OCI-LY1 (cell line): ENCODE data around the gene NETO2.

Source experiments
- EZH2 ChIP-seq: fragments of 200-600 bp; sonication (generic), shearing (Covaris generic); IDR thresholded peaks from 2 replicates; pipeline ENCODE4 v1.8.0; 2017; ENCODE audit warnings: borderline replicate concordance, mixed run types, mild to moderate bottlenecking, antibody characterized with exemption, low read length, moderate library complexity, mixed read lengths
- TF ChIP-seq, protein P1 (sequence below): fragments of 200-600 bp; sonication (generic), shearing (Covaris generic); IDR thresholded peaks from 2 replicates; pipeline ENCODE4 v1.5.1; 2017; ENCODE audit warnings: mild to moderate bottlenecking, antibody characterized with exemption, low read length, moderate library complexity, mixed read lengths

DNA sequence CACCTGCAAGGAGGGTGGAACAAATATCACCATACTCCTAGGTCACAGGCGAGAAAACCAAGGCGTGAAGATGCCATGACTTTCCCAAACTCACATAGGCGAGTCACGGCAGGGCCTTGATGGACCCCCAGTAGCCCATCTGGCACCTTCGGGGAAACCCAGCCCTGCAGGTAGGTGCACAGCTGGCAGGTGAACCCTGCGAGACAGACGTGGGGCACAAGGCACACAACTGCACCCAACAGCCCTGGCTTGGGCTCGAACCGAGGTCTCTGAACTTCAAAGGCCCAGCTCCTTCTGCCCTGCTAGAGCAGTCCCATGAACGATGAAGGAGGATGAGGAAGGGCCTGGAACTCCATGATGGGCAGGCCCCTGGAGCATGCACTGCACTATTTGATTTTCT is 92.7 kb downstream of the NETO2 start:
- TF ChIP-seq, protein P1, sequence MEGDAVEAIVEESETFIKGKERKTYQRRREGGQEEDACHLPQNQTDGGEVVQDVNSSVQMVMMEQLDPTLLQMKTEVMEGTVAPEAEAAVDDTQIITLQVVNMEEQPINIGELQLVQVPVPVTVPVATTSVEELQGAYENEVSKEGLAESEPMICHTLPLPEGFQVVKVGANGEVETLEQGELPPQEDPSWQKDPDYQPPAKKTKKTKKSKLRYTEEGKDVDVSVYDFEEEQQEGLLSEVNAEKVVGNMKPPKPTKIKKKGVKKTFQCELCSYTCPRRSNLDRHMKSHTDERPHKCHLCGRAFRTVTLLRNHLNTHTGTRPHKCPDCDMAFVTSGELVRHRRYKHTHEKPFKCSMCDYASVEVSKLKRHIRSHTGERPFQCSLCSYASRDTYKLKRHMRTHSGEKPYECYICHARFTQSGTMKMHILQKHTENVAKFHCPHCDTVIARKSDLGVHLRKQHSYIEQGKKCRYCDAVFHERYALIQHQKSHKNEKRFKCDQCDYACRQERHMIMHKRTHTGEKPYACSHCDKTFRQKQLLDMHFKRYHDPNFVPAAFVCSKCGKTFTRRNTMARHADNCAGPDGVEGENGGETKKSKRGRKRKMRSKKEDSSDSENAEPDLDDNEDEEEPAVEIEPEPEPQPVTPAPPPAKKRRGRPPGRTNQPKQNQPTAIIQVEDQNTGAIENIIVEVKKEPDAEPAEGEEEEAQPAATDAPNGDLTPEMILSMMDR = no peak
- no peak for TF ChIP-seq EZH2
